Heart left ventricle (tissue), 13 donors: ENCODE results near the gene COCH.

Experiments
- CTCF ChIP-seq, 12 donors: fragments of 200-600 bp; sonication (generic) in 4 of 12; IDR thresholded peaks; one replicate each; pipeline versions ENCODE4 v1.5.0 to v1.8.0; 2018 to 2022; ENCODE audit warnings: antibody characterized with exemption in 12 of 12, mild to moderate bottlenecking in 5 of 12
- POLR2A ChIP-seq, 2 donors: fragments of 450-650 bp; IDR thresholded peaks; one replicate each; pipeline ENCODE4 v1.6.1; 2017; ENCODE audit warnings: antibody characterized with exemption in 2 of 2, mild to moderate bottlenecking in 2 of 2, moderate library complexity in 2 of 2
- donor health status: ischemic (EF 13 %, LVEDD 7.1; RV severe dilation, severe dysfunction).
- donor health status: DM: no; HTN: yes; CAD: no.
- donor health status: DM: no; HTN: no; CAD: no.
- donor health status: ischemic (EF 25% LVEDD 6.9; RV normal size, moderate dysfunction).
- donor health status: ischemic (EF 25% LVEDD 5.7; RV mildly dilated, moderate dysfunction).
- donor health status: ischemic (EF 35%, LVEDD 5.7; RV mildly dilated, moderate dysfunction).
- donor health status: nonischemic (EF 11% LVEDD 7.7; RV severe dilation, severe dysfunction).
- donor health status: DM: yes; HTN: yes; CAD: no.
- donor health status: PGD.
- donor health status: ischemic (EF 29% LVEDD 5.4; RV normal size, mild dysfunction).
- donor health status: nonischemic (EF 23%, LVEDD 6.1; RV moderate dilation, normal function).

GRCh38 chr14:30872602-30873001, 1.8 kb upstream of the COCH start:
- TF ChIP-seq CTCF (IDR thresholded peaks at IDR 0.05) (no peak), POLR2A (IDR thresholded peaks at IDR 0.05) (no peak)
